GM19035 (cell line): ENCODE results near the gene DCAF10.
"Not testable (repeated sequence)": the region's sequence is repeated elsewhere in the genome, so short reads cannot be mapped to it uniquely, and the experiment has no call there.

Experiments
- ATAC-seq: cut with Tn5 transposase; IDR thresholded peaks from one replicate; pipeline ENCODE4 v1.9.1; 2021; ENCODE audit not compliant: unreplicated experiment

Gene DCAF10, protein sequence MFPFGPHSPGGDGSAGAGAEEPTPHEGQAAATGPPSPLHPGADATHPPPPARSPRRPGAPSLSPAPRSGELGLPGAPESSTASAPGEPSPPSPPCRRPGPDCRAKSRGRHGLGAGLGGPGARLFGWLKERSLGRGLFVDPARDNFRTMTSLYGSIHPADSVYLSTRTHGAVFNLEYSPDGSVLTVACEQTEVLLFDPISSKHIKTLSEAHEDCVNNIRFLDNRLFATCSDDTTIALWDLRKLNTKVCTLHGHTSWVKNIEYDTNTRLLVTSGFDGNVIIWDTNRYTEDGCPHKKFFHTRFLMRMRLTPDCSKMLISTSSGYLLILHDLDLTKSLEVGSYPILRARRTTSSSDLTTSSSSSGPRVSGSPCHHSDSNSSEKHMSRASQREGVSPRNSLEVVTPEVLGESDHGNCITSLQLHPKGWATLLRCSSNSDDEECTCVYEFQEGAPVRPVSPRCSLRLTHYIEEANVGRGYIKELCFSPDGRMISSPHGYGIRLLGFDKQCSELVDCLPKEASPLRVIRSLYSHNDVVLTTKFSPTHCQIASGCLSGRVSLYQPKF

DNA sequence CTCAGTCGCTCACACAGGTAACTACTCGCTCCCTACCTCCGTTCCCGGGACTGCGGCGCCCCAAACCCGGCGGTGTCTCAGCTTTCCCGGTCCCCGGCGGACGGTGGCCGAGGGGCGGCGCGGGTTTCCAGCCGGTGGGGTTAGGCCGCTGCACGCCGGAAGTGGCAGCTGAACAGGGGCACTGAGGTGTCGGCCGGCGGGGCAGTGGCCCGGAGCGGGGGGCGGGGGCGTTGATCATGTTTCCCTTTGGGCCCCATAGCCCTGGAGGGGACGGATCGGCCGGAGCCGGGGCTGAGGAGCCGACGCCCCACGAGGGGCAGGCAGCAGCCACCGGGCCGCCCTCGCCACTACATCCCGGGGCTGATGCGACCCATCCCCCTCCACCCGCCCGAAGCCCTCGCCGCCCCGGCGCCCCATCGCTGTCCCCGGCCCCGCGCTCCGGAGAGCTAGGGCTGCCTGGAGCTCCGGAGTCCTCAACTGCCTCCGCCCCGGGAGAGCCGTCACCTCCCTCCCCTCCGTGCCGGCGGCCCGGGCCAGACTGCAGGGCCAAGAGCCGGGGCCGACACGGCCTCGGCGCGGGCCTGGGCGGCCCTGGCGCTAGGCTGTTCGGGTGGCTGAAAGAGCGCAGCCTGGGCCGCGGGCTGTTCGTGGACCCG, at the start of gene DCAF10:
Gene DCAF10 (plus strand): TSS at position 167 of the 656 bp plus-strand sequence. CDS start 70 bp downstream, at position 237.
- peak; percentile 75 for ATAC-seq

DNA sequence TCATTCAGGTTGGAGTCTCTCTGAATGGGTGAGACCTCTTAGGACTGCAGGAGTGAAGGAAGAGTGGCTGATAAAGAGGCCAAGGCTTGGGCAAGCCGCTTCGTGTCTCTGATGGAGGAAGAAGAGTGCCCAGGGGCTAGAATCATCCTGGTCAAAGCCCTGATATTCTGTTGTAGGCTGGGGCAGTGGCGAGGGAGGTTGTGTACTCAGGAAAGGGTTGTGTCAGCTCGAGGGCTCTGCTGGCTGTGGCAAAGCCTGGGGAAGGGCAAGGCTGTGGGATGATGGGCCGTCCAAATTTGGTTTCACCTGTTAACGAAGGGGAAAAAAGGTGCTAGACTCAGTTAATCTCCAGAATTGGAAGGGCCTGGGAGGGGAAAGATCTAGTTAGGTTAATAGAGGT, 49.4 kb upstream of the DCAF10 start:
- no peak for ATAC-seq

DNA sequence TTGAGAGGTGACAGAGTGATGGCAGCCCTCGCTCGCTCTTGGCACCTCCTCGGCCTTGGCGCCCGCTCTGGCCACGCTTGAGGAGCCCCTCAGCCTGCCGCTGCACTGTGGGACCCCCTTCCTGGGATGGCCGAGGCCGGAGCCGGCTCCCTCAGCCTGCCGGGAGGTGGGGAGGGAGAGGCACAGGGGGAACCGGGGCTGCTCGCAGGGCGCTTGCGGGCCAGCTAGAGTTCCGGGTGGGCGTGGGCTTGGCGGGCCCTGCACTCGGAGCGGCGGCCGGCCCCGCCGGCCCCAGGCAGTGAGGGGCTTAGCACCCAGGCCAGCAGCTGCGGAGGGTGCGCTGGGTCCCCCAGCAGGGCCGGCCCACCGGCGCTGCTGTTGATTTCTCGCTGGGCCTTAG, 48.9 kb upstream of the DCAF10 start:
- not testable (repeated sequence) for ATAC-seq

DNA sequence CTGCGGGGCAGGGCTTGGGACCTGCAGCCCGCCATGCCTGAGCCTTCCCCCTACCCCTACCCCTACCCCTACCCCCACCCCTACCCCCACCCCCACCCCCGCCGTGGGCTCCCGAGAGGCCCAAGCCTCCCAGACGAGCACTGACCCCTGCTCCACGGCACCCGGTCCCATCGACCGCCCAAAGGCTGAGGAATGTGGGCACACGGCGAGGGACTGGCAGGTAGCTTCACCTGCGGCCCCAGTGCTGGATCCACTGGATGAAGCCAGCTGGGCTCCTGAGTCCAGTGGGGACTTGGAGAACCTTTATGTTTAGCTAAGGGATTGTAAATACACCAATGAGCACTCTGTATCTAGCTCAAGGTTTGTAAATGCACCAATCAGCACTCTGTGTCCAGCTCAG, 48.5 kb upstream of the DCAF10 start:
- ATAC-seq = not testable (repeated sequence)

DNA sequence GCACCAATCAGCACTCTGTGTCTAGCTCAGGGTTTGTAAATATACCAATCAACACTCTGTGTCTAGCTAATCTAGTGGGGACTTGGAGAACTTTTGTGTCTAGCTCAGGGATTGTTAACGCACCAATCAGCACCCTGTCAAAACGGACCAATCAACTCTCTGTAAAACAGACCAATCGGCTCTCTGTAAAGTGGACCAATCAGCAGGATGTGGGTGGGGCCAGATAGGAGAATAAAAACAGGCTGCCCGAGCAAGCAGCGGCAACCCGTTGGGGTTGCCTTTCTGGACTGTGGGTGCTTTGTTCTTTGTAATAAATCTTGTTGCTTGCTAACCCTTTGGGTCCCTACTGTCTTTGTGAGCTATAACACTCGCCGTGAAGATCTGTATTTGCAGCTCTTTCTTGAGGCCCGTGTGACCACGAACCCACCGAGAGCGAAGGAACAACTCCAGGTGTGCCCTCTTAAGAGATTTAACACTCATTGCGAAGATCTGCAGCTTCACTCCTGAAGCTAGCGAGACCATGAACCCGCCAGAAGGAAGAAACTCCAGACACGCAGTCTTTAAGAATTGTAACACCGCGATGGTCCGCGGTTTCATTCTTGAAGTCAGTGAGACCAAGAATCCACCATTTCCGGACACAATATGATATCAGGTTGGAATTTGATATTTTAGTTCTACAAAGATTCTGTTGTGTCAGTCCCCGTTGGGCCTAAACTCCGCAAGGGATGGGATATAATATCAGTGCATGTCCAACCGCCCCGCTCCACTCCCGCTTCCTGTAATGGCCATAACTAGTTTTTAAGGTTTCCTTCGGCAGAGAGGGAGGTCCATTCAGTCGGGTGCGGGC, 47.7 kb upstream of the DCAF10 start:
- ATAC-seq = no peak

DNA sequence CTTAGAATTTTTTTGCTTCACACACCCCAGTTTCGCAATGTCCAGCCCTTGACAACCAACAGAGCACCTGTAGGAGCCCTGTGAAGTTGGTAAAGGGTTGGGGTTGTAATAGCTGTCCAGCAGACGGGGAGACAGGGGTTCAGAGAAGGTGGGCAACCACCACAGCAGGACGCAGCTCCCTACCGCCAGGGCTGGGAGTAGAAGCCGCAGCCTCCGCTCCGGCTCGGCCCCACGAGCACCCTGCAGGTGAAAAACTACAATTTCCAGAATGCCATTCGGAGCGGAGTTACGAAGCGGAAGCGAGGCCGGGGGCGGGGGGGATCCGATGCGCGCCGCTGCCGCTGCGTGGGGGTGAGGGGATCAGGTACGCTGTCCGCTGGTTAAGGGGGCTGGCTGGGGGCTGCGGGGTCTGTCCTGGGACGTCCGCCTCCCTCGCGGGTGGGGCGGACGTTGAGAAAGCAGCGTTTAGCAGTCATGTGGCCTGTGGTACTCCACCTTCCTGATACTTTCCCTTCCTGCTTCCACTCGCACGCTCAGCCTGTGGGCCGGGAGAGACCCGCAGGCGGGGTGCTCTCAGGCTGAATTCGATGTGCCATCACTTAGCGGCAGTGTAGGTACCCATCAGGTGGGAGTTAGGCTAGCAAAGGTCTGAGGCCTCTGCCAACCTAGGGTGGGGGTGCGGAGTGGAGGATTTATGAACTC, 47.0 kb upstream of the DCAF10 start, which contains the start of gene TRMT10B:
Gene TRMT10B (plus strand): TSS at position 317 of the 702 bp plus-strand sequence. CDS start 8,127 bp downstream, outside the sequence.
- ATAC-seq = peak; percentile 94

DNA sequence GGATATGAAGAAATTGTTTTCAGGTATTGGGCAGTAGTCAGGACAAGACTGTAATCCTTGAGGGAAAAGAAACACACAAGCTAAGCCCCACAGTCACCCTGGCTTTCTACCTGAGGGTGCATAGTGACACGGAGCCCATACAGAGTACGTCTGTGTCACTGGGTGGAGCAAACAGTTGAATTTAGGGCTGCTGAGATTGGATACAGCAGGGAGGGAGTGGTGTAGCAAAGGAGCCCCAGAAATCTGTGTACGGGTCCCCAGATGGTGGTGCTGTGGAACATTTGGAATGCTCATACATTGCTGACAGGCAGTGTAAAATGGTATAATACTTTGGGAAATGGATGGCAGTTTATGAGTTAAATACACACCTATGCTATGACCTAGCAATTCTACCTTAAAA, 41.9 kb upstream of the DCAF10 start:
- no peak for ATAC-seq

DNA sequence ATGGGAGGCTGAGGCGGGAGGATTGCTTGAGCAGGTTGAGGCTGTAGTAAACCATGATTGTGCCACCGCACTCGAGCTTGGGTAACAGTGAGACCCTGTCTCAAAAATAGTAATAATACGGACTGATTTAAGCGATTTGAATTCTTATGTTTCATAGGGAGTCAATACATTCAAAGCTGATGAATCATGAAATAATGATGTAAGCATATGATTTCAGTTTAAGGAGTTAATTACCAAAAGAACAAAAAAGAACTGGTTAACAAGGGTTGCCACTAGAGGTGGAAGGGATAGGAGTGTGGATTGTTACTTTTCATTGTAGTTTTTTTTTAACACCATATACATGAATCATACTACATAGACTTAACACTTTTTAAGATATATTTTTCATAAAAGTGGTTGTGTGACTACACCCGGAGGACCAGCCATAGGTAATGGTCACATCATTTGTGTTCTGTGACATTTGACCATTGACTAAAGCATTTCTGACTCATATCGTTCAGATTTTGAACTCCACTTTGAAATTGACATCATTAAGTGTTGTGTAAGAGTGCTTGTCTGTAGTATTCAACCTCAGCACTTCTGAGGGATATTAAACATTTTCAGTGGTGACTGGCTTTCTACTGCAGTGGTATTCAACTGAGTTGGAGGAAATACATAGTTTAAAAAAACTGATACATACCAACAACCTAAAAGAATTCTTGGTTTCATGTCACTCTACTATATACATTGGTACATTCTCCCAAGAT, 40.0 kb upstream of the DCAF10 start:
- ATAC-seq = no peak

DNA sequence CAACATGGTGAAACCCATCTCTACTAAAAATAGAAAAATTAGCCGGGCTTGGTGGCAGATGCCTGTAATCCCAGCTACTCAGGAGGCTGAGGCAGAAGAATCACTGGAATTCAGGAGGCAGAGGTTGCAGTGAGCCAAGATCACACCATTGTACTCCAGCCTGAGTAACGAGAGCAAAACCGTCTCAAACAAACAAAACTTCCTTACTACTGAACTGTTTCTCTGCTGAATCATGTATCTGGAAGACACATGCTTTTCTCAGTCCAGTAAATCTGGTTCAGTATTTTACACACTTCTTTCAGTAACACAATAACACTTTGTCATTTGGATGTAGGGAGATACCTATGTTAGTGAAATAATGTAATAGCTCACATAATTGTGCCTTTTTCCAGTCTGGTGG, 39.1 kb upstream of the DCAF10 start:
- no peak for ATAC-seq

DNA sequence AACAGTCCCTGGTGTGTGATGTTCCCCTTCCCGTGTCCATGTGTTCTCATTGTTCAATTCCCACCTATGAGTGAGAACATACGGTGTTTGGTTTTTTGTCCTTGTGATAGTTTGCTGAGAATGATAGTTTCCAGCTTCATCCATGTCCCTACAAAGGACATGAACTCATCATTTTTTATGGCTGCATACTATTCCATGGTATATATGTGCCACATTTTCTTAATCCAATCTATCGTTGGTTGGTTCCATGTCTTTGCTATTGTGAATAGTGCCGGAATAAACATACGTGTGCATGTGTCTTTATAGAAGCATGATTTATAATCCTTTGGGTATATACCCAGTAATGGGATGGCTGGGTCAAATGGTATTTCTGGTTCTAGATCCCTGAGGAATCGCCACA, 35.3 kb upstream of the DCAF10 start:
- ATAC-seq = not testable (repeated sequence)

DNA sequence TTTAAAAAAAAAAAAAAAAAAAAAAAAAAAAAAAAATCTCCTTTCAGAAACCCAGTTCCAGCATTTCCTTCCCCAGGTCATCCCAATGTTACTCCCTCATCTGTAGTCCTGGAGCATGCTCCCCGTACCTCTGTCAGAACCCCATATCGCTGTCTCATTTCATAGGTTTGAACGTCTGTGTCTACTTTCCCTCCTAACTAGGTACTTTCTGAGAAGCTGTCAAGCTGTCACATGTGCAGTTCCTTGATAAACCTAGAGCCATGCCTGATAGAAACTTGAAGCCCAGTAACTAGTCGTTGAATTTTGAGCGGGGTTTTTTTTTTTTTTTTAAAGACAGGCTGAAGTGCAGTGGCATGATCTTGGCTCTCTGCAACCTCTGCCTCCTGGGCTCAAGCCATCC, 31.3 kb upstream of the DCAF10 start:
- no peak for ATAC-seq

DNA sequence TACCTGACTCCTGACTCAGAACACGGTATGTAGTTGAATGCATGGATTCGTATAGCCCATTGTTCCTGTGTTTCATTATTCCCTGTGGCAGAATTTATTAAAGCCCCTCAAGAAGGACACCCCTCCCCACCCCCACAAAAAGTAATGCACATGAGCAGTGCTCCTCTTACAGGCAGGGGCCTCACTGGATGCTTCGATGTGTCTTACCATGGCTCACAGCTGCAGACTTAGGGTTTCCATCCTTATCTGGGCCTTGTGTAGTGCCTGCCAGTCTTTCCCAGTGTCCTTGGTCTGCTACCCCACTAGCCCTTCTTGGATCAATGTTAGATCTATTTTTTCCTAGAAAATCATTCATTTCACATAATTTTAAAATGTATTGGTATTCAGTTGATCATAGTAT, 30.6 kb upstream of the DCAF10 start:
- ATAC-seq = no peak

DNA sequence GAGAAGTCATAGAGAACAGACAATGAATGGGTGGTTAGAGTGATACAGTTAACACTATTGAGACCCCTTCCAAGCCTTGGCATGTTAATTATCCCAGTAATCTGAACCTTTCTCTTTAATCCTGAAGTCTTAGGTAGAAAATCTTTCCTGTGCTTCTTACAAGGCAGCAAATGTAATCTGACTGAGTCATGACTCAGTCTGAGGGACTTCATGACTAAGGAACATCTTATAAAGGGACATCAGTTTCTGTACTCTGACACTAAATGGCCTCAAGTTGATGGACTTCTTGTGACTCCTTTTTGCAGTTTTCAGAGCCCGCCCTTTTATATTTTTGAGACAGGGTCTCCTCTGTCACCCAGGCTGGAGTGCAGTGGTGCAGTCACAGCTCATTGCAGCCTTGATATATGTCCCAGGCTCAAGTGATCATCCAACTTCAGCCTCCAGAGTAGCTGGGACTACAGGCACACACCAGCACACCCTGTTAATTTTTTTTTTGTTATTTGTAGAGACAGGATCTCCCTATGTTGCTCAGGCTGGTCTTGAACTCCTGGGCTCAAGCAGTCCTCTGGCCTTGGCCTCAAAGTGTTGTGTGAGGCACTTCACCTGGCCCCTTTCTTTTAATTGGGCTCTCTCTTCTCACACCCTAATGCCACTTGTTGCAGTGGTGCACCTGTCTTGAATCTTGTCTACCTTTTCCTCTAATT, 25.2 kb upstream of the DCAF10 start:
- ATAC-seq = no peak

DNA sequence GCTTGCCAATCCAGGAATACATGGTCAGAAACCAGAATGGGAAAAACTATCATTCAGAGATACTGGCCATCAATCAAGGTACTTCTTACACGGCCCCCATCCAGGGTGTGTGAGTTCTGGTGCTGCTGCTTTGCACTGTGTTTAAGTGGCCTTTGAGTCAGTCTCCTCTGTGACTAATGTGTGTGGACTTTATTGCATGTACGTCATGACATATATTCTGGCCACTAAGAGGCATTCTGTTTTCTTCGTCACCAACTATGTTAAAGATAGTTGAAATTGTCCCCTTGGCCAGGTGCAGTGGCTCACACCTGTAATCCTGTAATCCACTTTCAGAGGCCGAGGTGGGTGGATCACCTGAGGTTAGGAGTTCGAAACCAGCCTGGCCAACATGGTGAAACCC, 24.3 kb upstream of the DCAF10 start:
- no peak for ATAC-seq

DNA sequence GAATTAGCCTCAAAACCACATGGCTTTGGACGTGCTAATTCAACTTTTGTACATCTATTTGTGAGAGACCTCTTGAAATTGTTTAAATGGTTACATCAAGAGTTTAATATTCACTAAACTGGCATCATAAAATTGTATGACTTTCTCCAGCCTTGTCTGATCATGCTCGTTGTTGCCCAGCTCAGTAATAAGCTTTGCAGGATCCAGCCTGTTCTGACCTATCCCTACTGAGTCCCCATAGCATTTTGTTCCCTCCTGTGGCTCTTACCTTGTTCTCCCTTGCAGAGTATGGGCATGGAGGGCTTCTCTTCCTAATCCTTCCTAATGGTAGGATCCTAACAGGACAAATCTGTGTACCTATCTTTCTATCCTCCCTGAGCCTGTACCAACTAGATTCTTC, 22.1 kb upstream of the DCAF10 start:
- ATAC-seq = no peak

DNA sequence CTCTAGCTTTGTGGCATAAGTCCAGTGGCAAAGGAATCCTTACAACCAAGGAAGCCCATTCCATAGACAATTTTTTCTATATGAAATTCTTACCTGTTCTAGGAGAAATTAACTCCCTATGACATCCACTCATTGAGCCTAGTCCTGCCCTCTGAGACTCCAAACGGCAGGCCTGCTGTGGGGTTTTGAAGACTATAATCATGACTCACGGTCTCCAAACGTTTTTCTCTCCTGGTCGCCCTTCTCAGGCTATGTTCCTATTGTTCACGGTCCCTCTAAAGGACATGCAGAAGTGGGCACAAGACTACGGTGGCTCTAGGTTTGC, 16.3 kb upstream of the DCAF10 start:
- no peak for ATAC-seq

DNA sequence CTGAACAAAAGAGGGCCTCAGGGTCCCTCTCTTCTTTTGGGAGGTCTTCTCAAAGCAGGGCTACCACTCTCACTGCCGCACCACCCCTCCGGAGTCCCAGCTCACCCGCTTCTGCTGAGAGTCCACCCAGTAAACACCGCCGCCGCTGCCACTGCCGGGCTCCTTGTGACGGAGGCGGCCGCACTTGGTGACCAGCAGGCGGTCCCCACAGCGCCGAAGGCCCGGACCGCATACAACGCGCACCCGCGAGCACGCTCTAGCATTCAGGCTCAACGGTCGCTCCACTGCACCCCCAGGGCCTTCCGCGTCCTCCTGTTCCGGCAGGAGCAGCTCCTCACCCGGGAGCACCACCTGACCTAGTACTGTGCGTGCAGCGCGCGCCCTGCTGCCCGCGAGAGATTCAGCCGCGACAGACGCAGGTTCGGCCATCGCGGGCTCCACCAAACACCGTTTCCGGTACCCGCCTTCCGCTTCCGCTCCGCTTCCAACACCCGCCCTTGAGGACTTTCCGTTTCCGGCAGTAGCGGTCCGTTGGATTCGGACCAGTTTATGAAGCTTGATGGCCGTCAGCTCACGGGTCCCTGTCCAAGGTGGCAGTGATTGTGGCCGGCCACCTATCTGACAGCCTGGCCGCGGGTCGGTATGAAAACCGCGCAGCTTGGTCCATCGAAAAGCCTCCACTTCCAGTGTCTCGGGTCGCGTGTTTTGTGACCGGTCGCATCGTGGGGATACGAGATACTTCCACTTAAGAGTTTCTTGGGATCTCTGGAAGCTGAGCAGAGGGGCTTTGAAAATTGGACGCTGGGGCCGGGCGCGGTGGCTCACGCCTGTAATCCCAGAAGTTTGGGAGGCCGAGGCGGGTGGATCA, 15.7 kb upstream of the DCAF10 start, which contains the start of gene EXOSC3:
Gene EXOSC3 (minus strand): TSS at position 449 of the 868 bp plus-strand sequence. CDS start 20 bp downstream, at position 429.
- peak; percentile 89 for ATAC-seq

DNA sequence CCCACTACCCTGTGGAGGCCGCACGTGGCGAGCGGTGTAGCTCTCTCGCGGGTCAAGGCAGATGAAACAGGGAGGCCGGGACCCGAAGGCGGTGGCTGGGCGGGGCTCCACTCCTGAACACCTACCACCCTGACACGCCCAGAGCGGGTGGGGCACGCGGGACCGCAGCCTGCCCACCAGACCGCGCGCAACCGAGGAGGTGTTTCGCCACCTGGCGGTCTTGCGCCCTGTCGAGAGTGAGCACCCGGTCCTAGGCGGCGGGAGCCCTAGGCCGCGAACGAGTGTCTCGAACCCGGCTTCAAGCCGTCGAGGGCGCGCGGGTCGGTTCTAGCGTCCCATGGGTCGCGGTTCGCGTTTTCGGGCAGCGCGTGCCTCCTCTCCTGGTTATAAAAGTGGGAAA, 13.5 kb upstream of the DCAF10 start:
- ATAC-seq = no peak
